GM21528 (cell line): ENCODE measurements around the gene HELQ.
"Not testable (repeated sequence)": the region's sequence is repeated elsewhere in the genome, so short reads cannot be mapped to it uniquely, and the experiment has no call there.

Source experiments
- ATAC-seq: cut with Tn5 transposase; IDR thresholded peaks from one replicate; pipeline ENCODE4 v1.9.1; 2021; ENCODE audit warnings: mild to moderate bottlenecking, moderate library complexity; ENCODE audit not compliant: unreplicated experiment, low FRiP score

Gene HELQ

DNA sequence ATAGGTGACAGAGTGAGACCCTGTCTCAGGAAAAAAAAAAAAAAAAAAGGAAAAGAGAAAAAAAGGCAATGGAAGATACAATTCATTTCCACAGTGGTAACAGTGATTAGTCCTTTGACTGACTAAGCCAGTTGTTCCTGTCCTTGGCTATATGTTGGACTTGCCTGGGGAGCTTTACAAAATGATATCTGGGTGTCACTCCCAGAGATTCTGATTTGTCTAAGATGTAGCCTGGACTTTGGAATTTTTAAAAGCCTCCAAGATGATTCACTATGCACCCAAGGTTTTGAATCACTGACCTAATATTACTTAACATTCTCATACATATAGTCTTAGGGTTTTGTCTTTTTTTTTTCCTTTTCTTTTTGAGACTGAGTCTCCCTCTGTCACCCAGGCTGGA is 16.9 kb downstream of the HELQ start:
- ATAC-seq: no peak

DNA sequence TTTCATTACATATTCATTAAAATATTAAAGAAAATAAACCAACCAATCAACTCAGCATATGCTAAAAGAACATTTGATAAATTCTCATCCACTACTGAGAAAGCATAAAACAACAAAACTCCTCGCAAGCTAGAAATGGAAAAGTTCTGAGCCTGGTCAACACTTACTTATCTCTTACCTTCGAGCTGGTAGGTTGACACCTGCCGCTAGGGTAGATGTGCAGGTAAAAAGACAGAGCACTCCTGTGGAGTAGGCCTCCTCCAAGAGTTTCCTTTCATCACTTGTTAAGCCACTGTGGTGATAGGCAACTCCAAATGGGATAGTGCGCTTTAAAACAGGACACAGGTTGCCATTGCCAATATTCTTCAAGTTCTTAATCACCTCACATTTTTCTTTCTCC is 18.9 kb downstream of the HELQ start:
- no peak for ATAC-seq

DNA sequence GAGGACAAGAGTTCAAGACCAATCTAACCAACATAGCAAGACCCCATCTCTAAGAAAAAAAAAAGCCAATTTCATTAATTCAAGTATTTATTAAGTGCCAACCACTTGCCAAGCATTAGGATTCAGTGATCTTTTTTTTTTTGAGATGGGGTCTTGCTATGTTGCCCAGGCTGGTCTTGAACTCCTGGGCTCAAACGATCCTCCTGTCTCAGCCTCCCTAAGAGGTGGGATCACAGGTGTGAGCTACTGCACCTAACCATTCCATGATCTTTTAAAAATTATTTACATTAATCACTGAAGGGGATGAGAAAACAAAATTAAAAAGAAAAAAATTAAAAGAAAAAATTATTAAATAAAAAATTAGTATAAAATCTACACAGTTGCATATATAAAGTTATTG is 24.4 kb downstream of the HELQ start:
- no peak for ATAC-seq

DNA sequence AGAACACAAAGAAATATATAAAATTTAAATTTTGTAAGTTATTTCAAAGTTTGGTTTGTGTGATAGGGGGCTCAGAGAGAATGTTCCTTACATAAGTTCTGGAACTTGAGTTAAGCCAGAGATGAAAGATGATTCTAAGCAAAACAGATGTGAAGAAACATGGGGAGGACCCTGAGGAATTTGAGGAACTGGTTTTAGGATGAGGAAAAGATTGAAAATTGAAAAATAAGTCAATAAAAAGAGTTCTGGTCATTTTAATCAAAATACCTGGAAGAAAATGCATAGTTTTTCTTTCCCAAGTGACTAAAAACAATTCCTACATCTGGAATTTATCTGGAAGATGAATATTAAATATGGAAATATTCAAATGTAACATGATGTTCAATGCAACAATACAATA is 37.4 kb downstream of the HELQ start:
- no peak for ATAC-seq

GRCh38 chr4:83417566-83417965 is 38.1 kb downstream of the HELQ start:
- no peak for ATAC-seq

DNA sequence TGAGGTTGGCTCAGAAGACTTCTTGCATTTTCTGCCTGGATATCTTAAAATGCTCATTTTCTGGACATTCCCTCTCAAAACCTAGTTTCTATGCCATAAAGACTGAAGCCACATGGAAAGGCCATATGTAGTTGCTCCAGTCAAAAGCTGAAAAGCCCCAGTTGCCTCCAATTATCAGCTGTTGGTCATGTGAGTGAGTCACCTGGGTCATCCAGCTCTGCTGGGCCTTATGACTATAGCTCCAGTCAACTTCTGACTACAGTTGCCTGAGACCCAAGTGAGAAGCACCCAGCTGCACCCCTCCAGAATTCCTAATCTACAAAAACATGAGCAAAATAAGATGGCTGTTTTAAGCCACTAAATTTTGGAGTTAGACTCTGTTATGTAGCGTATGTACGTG is 41.9 kb downstream of the HELQ start:
- ATAC-seq: no peak

DNA sequence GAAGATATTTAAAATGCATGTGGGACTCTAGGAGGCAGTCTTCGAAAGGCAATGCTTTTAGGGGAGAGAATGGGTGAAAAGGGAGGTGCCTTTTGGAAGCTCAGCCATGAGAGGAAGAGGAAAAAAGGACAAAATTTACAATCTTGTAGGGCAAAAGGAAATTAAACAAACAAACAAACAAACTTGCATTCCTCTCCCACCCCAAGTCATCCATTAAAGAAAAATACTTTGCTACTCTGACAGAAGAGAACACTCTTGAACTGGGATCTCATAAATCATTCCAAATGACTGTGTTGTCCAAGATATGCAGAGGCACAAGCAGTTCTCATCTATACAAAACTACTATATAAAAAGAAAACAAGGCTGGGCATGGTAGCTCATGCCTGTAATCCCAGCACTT is 46.7 kb downstream of the HELQ start:
- ATAC-seq: no peak

- no peak for ATAC-seq
These were observed 49.5 kb downstream of the HELQ start for GRCh38 chr4:83405844-83406816.

GRCh38 chr4:83398158-83398557 is 57.5 kb downstream of the HELQ start:
- not testable (repeated sequence) for ATAC-seq

DNA sequence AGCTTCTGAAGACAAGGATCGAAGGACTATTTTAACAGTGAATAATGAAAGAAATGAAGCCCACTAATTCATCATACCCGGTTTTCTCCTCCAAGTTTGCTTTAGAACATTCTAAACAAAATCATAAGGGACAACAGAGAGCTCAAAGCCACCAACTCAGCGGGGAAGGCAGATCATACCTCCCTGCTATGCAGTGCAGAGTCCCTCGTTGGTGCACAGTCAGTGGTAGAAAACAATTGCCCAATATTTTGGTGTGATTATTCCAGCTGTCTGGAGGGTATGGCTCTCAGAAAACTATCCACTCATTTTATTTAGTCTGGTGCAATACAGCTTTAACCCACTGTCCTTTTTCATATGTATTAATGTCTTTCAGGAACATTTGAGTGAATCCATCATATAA is 61.7 kb downstream of the HELQ start:
- ATAC-seq: no peak

DNA sequence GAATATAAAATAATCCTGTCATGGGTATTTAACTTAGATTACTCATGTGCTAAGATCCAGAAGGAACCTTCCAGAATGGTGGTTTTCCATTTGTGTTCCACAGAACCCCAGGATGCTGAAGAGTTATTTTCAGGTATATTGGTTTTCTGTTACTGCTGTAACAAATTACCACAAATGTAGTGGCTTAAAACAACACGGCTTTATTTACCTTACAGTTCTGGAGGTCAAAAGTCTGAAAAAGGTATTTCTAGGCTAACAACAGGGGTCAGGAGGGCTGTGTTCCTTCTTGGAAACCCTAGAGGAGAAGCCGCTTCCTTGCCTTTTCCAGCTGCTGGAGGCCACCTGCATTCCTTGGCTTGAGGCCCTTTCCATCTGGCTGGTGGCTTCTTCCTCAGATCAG is 63.1 kb downstream of the HELQ start:
- ATAC-seq: no peak

DNA sequence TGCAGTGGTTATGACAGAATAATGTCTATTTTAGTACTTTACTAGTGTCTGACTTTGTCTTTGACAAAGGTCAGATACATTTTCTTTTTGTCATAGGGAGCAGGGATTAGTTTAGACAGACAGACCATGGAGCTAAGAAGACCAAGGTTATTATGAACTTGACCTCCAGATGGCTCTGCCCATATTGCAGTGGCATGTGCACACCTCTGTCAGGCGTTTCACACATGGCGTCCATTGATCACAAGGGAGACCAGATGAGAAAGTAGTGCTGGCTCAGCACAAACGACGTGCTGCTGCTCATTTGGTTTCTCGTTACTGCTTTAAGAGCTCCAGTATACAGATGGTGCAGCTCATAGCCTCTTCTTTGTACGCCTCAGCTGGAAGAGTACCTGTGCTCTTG is 64.7 kb downstream of the HELQ start:
- no peak for ATAC-seq

DNA sequence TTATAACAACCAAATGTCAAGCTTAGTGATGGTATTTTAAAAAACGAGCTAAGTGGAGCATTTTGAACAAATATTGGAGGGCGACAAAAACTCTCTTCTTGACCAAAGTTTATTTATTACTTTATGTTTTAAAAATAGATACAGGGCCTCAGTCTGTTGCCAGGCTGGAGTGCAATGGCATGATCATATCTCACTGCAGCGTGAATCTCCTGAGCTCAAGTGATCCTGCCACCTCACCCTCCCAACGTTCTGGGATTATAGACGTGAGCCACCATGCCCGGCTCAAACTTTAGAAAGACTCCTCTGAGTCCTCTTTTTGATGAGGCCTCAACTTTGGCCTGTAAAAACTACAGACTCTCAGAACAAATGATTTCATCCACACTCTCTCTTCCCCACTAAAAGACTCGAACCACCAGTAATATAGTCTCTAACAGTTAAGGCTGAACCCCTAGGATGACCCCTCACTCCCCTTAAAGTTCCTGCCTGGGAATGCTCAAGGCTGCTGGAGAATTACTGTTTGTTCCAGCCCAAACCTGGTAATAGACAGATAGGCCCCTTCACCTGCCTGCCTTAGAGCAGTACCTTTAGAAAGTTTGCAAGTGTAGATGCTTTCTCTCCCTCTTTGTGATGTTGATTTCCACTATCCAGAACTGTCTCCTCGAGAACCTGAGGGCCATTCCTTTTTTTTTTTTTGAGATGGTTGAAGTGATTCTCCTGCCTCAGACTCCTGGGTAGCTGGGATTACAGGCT is 65.7 kb downstream of the HELQ start:
- no peak for ATAC-seq

- ATAC-seq: no peak
These were observed 66.4 kb downstream of the HELQ start for GRCh38 chr4:83389037-83389720.

DNA sequence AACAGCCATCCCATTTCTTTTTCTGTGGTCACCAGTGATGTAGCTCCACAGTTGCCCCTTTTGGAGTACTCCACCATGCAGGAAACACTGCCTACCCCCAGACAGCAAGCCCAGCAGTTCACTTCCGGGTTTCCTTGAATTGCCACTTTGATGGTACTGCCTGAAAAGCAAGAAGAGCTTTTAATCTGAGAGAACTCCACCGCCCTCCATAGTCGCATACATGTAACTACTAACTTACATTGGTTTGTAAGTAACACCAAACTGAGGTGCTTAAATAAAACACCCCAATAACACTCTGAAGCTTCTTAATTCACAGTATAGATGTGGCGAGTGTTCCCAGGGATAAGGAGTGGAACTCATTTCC is 67.3 kb downstream of the HELQ start:
- no peak for ATAC-seq

- no peak for ATAC-seq
These were observed 67.9 kb downstream of the HELQ start for GRCh38 chr4:83387476-83388312.

- no peak for ATAC-seq
These were observed 68.6 kb downstream of the HELQ start for GRCh38 chr4:83387012-83387411.

DNA sequence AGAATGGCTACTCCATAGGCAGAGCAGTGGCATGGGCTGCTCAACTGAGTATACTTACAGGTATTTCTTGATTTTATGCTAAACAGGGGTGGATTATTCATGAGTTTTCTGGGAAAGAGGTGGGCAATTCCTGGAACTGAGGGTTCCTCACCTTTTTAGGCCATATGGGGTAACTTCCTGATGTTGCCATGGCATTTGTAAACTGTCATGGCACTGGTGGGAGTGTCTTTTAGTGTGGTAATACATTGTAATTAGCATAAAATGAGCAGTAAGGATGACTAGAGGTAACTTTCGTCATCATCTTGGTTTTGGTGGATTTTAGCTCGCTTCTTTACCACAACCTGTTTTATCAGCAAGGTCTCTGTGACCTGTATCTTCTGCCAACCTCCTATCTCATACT is 72.8 kb downstream of the HELQ start:
- no peak for ATAC-seq

DNA sequence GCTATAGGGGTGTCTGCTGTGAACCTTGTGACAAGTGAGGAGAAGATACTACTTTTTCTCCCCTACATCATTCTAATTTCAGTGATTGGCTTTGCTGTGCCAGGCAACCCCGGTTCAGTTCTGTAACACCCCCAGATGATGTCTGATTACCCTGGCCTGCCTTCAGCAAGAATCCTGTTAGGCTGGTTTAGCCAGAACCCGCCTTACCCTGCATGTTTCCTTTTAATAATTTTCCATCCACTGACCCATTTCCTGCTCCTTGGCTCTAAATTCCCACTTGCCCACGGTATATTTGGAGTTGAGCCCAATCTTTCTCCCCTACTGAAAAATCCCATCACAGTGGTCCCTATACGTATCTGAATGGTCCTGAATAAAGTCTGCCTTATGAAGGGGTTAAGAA is 74.5 kb downstream of the HELQ start:
- no peak for ATAC-seq

DNA sequence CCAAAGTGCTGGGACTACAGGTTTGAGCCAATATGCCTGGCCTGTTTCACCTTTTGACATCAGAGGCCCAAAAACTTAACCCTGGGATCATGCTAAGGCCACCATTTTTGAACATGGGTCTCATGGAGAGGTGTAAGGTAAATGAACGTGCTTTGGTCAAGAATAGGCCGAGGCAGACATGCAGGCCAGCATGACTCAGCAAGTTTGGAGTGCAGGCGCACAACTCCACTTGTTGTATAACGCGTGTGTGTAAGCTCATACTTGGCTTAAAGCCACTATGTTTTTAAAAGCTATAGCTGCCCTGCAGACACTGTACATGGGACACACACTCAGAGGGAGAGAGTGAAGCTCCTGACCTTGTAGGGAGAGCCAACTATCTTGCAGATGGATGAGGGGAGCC is 77.2 kb downstream of the HELQ start:
- ATAC-seq: no peak
